PFSK-1 (cell line): ENCODE results near the gene KCTD16.
A peak's percentile ranks its signal among the peaks of the same experiment; 100 is the strongest.

Experiments
- FOXP2 ChIP-seq: optimal IDR thresholded peaks from 2 replicates; pipeline ENCODE3; 2011; ENCODE audit warnings: borderline replicate concordance, control low read depth, inconsistent platforms; ENCODE audit not compliant: insufficient read depth; ENCODE audit errors: extremely low read length, extremely low read depth
- POLR2AphosphoS5 ChIP-seq: IDR thresholded peaks from 2 replicates; pipeline ENCODE4 v1.6.1; 2012; ENCODE audit warnings: low read depth, mild to moderate bottlenecking, control low read depth, low read length, moderate library complexity
- REST ChIP-seq, 2 experiments: IDR thresholded peaks; 2 replicates each; pipeline versions ENCODE4 v1.6.1 to v1.8.0; 2011 to 2012; ENCODE audit warnings: low read depth in 2 of 2, low read length in 2 of 2, control low read depth in 1 of 2, inconsistent platforms in 1 of 2, mild to moderate bottlenecking in 1 of 2, moderate library complexity in 1 of 2; ENCODE audit not compliant: insufficient read depth in 1 of 2
- SIN3A ChIP-seq: IDR thresholded peaks from 2 replicates; pipeline ENCODE4 v1.6.1; 2012; ENCODE audit warnings: mild to moderate bottlenecking, low read length, moderate library complexity, borderline replicate concordance; ENCODE audit not compliant: insufficient read depth
- TAF1 ChIP-seq: IDR thresholded peaks from 2 replicates; pipeline ENCODE4 v1.6.1; 2012; ENCODE audit warnings: low read length, control low read depth, borderline replicate concordance; ENCODE audit not compliant: insufficient read depth

Gene KCTD16

GRCh38 chr5:144201588-144201987, 30.9 kb downstream of the KCTD16 start:
- TF ChIP-seq TAF1 (no peak), FOXP2 (no peak), SIN3A (no peak), POLR2AphosphoS5 (no peak), REST (IDR thresholded peaks at IDR 0.05; ENCODE audit: insufficient read depth in 1 of 2, low read depth in 2 of 2, low read length in 2 of 2) (no peak)

- no peak for TF ChIP-seq POLR2AphosphoS5
- TF ChIP-seq SIN3A = no peak
- no peak for TF ChIP-seq TAF1
- no peak for TF ChIP-seq FOXP2
- TF ChIP-seq REST (IDR thresholded peaks at IDR 0.05; ENCODE audit: insufficient read depth in 1 of 2, low read depth in 2 of 2, low read length in 2 of 2) = no peak
Observed at GRCh38 chr5:144202072-144202471, 31.4 kb downstream of the KCTD16 start.

GRCh38 chr5:144202726-144203125, 32.1 kb downstream of the KCTD16 start:
- no peak for TF ChIP-seq FOXP2
- no peak for TF ChIP-seq SIN3A
- no peak for TF ChIP-seq POLR2AphosphoS5
- no peak for TF ChIP-seq REST (IDR thresholded peaks at IDR 0.05; ENCODE audit: insufficient read depth in 1 of 2, low read depth in 2 of 2, low read length in 2 of 2)
- TF ChIP-seq TAF1 = no peak

DNA sequence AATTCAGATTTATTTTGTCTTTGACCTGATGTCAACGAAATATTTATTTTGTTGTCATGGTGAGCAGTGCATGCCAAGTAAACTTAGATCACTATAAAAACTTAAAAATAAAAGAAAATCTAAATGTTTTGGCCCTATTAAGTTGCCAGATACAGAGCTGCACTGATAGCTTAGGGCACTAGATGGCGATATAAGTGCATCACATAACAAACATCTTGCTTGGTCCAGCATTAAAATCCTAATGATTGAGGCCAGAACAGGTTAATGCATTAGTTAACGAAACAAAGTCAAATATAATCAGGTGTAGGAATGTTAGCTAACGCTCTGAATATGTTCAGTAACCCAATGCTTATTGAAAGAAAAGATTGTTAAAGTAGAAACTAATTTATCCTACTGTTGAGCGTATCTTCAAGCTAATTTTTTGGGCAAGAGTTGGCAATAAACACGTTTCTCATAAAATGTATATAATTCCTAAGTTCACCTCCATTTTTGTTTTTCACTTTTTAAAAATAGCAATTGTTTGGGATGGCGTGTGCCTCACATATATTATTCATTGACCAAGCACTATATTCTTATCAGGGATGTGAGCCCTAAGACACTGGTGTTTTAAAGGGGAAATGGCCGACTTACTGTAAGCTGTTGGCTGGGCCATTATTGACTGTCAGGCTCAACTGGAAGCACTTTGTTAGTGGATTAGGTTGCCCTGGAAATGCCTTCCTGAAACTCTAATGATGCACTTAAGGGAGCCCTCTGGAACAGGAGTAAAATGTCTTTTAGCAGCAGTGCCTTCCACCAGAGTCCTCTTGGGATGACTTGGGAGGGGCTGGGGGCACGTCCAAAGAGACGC, 33.3 kb downstream of the KCTD16 start:
- peak in 1 of 2 experiments; percentile 43; a peak in 1 of 4 replicates for TF ChIP-seq REST (IDR thresholded peaks at IDR 0.05; ENCODE audit: insufficient read depth in 1 of 2, low read depth in 2 of 2, low read length in 2 of 2)
- TF ChIP-seq TAF1 = no peak
